Loucy (cell line): Measurements from ENCODE around the gene NHLRC4.

Experiments
- H2AFZ ChIP-seq: fragments of 200-600 bp; sonication (generic); 2 replicates; pipeline ENCODE4 v1.6.0; 2016; ENCODE audit warnings: antibody characterized with exemption, mild to moderate bottlenecking, low read length, moderate library complexity
- H3F3A ChIP-seq: fragments of 200-600 bp; 2 replicates; pipeline ENCODE4 v1.6.0; 2016; ENCODE audit warnings: antibody characterized with exemption, low read depth, mild to moderate bottlenecking
- H3K27me3 ChIP-seq: fragments of 200-600 bp; sonication (generic); 2 replicates; pipeline ENCODE4 v1.6.1; 2014; ENCODE audit warnings: low read length, mild to moderate bottlenecking; ENCODE audit not compliant: insufficient read depth, poor library complexity, severe bottlenecking
- H3K36me3 ChIP-seq: fragments of 200-600 bp; sonication (generic); 2 replicates; pipeline ENCODE4 v1.6.1; 2016; ENCODE audit warnings: low read length; ENCODE audit not compliant: insufficient read depth
- H3K4me1 ChIP-seq: fragments of 200-600 bp; sonication (generic); 2 replicates; pipeline ENCODE4 v1.5.1; 2014; ENCODE audit warnings: low read length, mild to moderate bottlenecking; ENCODE audit not compliant: insufficient read depth, poor library complexity, severe bottlenecking
- H3K4me2 ChIP-seq: fragments of 200-600 bp; sonication (generic); 2 replicates; pipeline ENCODE4 v1.6.0; 2014; ENCODE audit warnings: antibody characterized with exemption, low read length, low read depth, mild to moderate bottlenecking; ENCODE audit not compliant: poor library complexity, severe bottlenecking
- H3K4me3 ChIP-seq: fragments of 200-600 bp; sonication (generic); 2 replicates; pipeline ENCODE4 v1.5.1; 2014; ENCODE audit warnings: low read length, mild to moderate bottlenecking, mixed read lengths; ENCODE audit not compliant: poor library complexity, severe bottlenecking
- H3K79me2 ChIP-seq: fragments of 200-600 bp; sonication (generic); 2 replicates; pipeline ENCODE4 v1.6.1; 2014; ENCODE audit warnings: low read length; ENCODE audit not compliant: insufficient read depth
- H3K9ac ChIP-seq: fragments of 200-600 bp; sonication (generic); 2 replicates; pipeline ENCODE4 v1.6.0; 2014; ENCODE audit warnings: mild to moderate bottlenecking, low read depth, low read length, moderate library complexity; ENCODE audit not compliant: poor library complexity, severe bottlenecking
- H3K9me2 ChIP-seq: fragments of 200-600 bp; sonication (generic); replicated peaks from 2 replicates; pipeline ENCODE4 v1.6.1; 2016; ENCODE audit warnings: low read depth, low read length, mixed read lengths
- H3K9me3 ChIP-seq: fragments of 200-600 bp; sonication (generic); 2 replicates; pipeline ENCODE4 v1.6.1; 2014; ENCODE audit warnings: mild to moderate bottlenecking, antibody characterized with exemption, low read length, low read depth; ENCODE audit not compliant: insufficient read depth
- H4K20me1 ChIP-seq: fragments of 200-600 bp; sonication (generic); 2 replicates; pipeline ENCODE4 v1.6.0; 2014; ENCODE audit warnings: antibody characterized with exemption, low read length, mild to moderate bottlenecking; ENCODE audit not compliant: insufficient read depth, poor library complexity, severe bottlenecking
- CTCF ChIP-seq: fragments of 200-600 bp; sonication (generic); conservative IDR thresholded peaks from 2 replicates; pipeline ENCODE4 v1.5.1; 2014; ENCODE audit warnings: mild to moderate bottlenecking, antibody characterized with exemption, low read length
- EZH2phosphoT487 ChIP-seq: fragments of 200-600 bp; IDR thresholded peaks from 2 replicates; pipeline ENCODE4 v1.6.1; 2018; ENCODE audit warnings: antibody characterized with exemption, mild to moderate bottlenecking, moderate library complexity, borderline replicate concordance

Gene NHLRC4

GRCh38 chr16:551210-551609, 15.6 kb upstream of the NHLRC4 start:
- Histone ChIP-seq H2AFZ (no peak overlapping the region), H3K9me2 (no peaks in the 10 kb centered on the region), H3F3A (no peaks in the 10 kb centered on the region), H3K9me3 (no peaks in the 10 kb centered on the region), H3K4me1 (no peaks in the 10 kb centered on the region), H3K27me3 (no peaks in the 10 kb centered on the region), H3K4me2 (no peak overlapping the region), H3K9ac (no peak overlapping the region), H3K79me2 (no peaks in the 10 kb centered on the region), H3K36me3 (no peaks in the 10 kb centered on the region), H3K4me3 (no peak overlapping the region), H4K20me1 (no peaks in the 10 kb centered on the region)
- no peak for TF ChIP-seq EZH2phosphoT487
- TF ChIP-seq CTCF: no peak

DNA sequence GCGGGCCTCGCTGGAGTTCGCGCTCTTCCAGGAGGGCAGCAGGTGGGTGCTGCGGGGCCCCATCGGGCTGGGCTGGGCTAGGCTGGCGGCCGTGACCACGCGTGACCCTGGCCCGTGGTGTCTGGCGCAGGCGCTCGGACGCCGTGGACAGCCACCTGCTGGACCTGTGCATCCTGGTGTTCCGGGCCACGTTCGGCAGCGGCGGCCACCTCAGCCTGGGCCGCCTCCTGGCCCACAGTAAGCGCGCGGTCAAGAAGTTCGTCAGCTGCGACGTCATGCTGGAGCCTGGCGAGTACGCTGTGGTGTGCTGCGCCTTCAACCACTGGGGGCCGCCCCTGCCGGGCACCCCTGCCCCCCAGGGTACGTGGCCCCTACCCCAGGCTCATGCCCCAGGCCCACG, 14.6 kb upstream of the NHLRC4 start:
- no peaks in the 10 kb centered on the region for H3K9me3 ChIP-seq
- TF ChIP-seq EZH2phosphoT487 (no peak), CTCF (no peak)
- H3K4me3 ChIP-seq: no peak overlapping the region
- H3K36me3 ChIP-seq: no peaks in the 10 kb centered on the region
- H2AFZ ChIP-seq: no peak overlapping the region
- H3K4me2 ChIP-seq: no peak overlapping the region
- H3F3A ChIP-seq: no peaks in the 10 kb centered on the region
- no peaks in the 10 kb centered on the region for H3K27me3 ChIP-seq
- H3K9me2 ChIP-seq: no peaks in the 10 kb centered on the region
- H4K20me1 ChIP-seq: no peaks in the 10 kb centered on the region
- H3K4me1 ChIP-seq: no peaks in the 10 kb centered on the region
- no peaks in the 10 kb centered on the region for H3K79me2 ChIP-seq
- no peak overlapping the region for H3K9ac ChIP-seq

DNA sequence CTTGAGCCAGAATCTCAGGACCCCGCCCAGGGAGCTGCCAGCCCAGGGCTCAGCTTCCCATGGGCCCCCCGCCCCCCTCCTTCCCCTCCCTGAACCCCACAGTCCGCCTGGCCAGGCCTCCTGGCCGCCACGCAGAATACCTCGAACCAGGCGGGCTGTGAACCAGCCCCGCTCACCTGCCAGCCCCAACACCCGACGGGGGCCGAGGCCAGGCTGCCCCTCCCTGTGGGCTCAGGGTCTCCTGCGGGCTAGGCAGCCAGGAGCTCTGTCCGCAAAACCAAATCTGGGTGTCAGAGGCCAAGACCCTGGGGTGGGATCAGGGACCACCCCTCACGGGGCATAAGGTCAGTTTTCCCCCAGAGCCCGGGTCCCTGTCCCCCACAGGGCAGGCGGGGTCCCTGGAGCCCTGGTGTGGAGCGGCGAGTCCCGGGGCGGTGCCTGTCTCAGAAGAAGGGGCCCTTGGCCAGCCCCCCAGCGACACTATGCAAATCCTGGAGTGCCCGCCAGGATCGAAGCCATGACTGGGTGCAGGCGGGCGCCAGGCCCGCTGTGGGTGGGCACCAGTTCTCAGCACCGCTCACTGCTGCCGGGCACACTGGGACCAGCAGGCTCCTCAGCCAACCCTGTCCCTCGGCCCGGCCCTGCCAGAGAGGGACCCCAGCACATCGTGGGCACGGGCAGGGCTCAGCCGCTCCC, 13.1 kb upstream of the NHLRC4 start:
- Histone ChIP-seq H3F3A (no peaks in the 10 kb centered on the region), H3K4me1 (no peaks in the 10 kb centered on the region), H3K36me3 (no peaks in the 10 kb centered on the region), H3K27me3 (no peaks in the 10 kb centered on the region), H3K4me3 (no peak overlapping the region), H3K79me2 (no peaks in the 10 kb centered on the region), H3K9me2 (no peaks in the 10 kb centered on the region), H3K9ac (no peak overlapping the region), H3K9me3 (no peaks in the 10 kb centered on the region), H2AFZ (no peak overlapping the region), H4K20me1 (no peaks in the 10 kb centered on the region), H3K4me2 (no peak overlapping the region)
- TF ChIP-seq CTCF (no peak), EZH2phosphoT487 (no peak)
